Suprapubic skin (tissue), 4 donors: Measurements from ENCODE around the gene ARHGAP27. TPM values are rescaled to one million over a fixed set of nuclear protein-coding genes. Genes with fewer than 3 reads are reported as not detected.

ENCODE experiments used
- DNase-seq, 2 donors: peaks; one replicate each; pipeline ENCODE4 v3.0.0-alpha.2; 2019; ENCODE audit warnings: low spot score in 2 of 2
- H3K27ac ChIP-seq: fragments of 200-600 bp; sonication (generic); one replicate; pipeline ENCODE4 v1.5.1; 2019
- H3K27me3 ChIP-seq: fragments of 200-600 bp; sonication (generic); one replicate; pipeline ENCODE4 v1.5.1; 2019
- H3K36me3 ChIP-seq: fragments of 200-600 bp; sonication (generic); one replicate; pipeline ENCODE4 v1.5.1; 2019
- H3K4me1 ChIP-seq: fragments of 200-600 bp; sonication (generic); one replicate; pipeline ENCODE4 v1.5.1; 2019
- H3K4me3 ChIP-seq: fragments of 200-600 bp; sonication (generic); one replicate; pipeline ENCODE4 v1.5.1; 2019; ENCODE audit warnings: mild to moderate bottlenecking
- H3K9me3 ChIP-seq: fragments of 200-600 bp; sonication (generic); one replicate; pipeline ENCODE4 v1.5.1; 2019
- EP300 ChIP-seq: sonication (generic); formaldehyde crosslinking; IDR thresholded peaks from one replicate; pipeline ENCODE4 v1.6.1; 2017; ENCODE audit warnings: antibody characterized with exemption
- POLR2A ChIP-seq, 2 donors: fragments of 450-650 bp; IDR thresholded peaks; one replicate each; pipeline ENCODE4 v1.6.1; 2017; ENCODE audit warnings: antibody characterized with exemption in 2 of 2, mild to moderate bottlenecking in 2 of 2, moderate library complexity in 2 of 2
- POLR2AphosphoS5 ChIP-seq, 3 donors: sonication (generic); formaldehyde crosslinking; IDR thresholded peaks; one replicate each; pipeline ENCODE4 v1.6.1; 2017; ENCODE audit warnings: antibody characterized with exemption in 3 of 3
- WGBS: methylation state at CpG from one replicate; pipeline ENCODE4 v1.1.5; 2018; 5-methylcytosine and 5-hydroxymethylcytosine counted together
- total RNA-seq, 4 donors: library from RNA; depleted of rRNA; stranded (reverse); fragments of >200 nt; gene quantifications; one replicate each; pipeline ENCODE4 v1.1.0, GENCODE V29; 2016
- TF ChIP-seq, protein P1 (sequence below), 2 donors: fragments of 200-600 bp in 1 of 2; fragments of 450-650 bp in 1 of 2; sonication (generic) in 1 of 2; IDR thresholded peaks; one replicate each; pipeline ENCODE4 v1.5.1; 2016 to 2019; ENCODE audit warnings: antibody characterized with exemption in 2 of 2, mild to moderate bottlenecking in 1 of 2, moderate library complexity in 1 of 2

ARHGAP27 gene
- total RNA-seq, 4 donors from 2014 or later: 54.4 to 93.6 (median 71.3) TPM

GRCh38 chr17:45402916-45403315 lies 29.8 kb downstream of the ARHGAP27 start:
- Histone ChIP-seq H3K9me3 (no peaks in the 10 kb centered on the region), H3K27ac (no peak overlapping the region), H3K4me1 (peaks cover 10% of the 10 kb centered on the region), H3K27me3 (no peaks in the 10 kb centered on the region), H3K36me3 (peaks cover 77% of the 10 kb centered on the region), H3K4me3 (no peak overlapping the region)
- no peak for TF ChIP-seq EP300
- TF ChIP-seq POLR2A (IDR thresholded peaks at IDR 0.05): no peak
- TF ChIP-seq, protein P1, sequence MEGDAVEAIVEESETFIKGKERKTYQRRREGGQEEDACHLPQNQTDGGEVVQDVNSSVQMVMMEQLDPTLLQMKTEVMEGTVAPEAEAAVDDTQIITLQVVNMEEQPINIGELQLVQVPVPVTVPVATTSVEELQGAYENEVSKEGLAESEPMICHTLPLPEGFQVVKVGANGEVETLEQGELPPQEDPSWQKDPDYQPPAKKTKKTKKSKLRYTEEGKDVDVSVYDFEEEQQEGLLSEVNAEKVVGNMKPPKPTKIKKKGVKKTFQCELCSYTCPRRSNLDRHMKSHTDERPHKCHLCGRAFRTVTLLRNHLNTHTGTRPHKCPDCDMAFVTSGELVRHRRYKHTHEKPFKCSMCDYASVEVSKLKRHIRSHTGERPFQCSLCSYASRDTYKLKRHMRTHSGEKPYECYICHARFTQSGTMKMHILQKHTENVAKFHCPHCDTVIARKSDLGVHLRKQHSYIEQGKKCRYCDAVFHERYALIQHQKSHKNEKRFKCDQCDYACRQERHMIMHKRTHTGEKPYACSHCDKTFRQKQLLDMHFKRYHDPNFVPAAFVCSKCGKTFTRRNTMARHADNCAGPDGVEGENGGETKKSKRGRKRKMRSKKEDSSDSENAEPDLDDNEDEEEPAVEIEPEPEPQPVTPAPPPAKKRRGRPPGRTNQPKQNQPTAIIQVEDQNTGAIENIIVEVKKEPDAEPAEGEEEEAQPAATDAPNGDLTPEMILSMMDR (IDR thresholded peaks at IDR 0.05): no peak
- TF ChIP-seq POLR2AphosphoS5 (IDR thresholded peaks at IDR 0.05): no peak
- 83% methylated on average over 1 of the region's 1 CpG for WGBS
- DNase-seq: no peak

DNA sequence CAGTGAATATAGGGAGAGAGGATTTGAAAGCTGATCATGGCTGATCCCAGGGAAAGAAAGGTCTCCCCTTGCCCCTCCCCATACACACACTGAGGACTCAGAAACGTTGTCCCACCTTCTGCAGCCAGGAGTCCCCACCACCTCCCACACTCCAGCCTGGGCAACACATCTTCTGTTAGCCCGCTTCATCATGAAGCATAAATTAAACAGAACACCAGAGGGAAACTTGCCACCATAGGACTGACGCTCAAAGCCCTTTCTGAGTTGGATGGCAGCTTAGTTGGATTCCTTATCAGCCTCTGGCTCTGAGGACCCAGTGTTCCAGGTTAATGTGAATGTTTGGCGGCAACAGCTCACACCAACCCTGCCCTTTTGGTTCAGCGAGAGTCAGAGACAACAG lies 33.9 kb downstream of the ARHGAP27 start:
- Histone ChIP-seq H3K27me3 (no peaks in the 10 kb centered on the region), H3K4me1 (peaks cover 5% of the 10 kb centered on the region), H3K9me3 (no peaks in the 10 kb centered on the region), H3K27ac (no peak overlapping the region), H3K36me3 (peaks cover 89% of the 10 kb centered on the region), H3K4me3 (no peak overlapping the region)
- WGBS: 70% methylated on average over 5 of the region's 5 CpGs
- TF ChIP-seq POLR2AphosphoS5 (IDR thresholded peaks at IDR 0.05) (no peak), POLR2A (IDR thresholded peaks at IDR 0.05) (no peak), EP300 (no peak)
- TF ChIP-seq, protein P1 (IDR thresholded peaks at IDR 0.05): no peak
- DNase-seq: no peak

GRCh38 chr17:45397796-45398195 lies 34.9 kb downstream of the ARHGAP27 start:
- H3K4me1 ChIP-seq: peaks cover 5% of the 10 kb centered on the region
- TF ChIP-seq, protein P1 (IDR thresholded peaks at IDR 0.05): no peak
- no peak for TF ChIP-seq EP300
- no peak for TF ChIP-seq POLR2AphosphoS5 (IDR thresholded peaks at IDR 0.05)
- TF ChIP-seq POLR2A (IDR thresholded peaks at IDR 0.05): no peak
- no peaks in the 10 kb centered on the region for H3K27me3 ChIP-seq
- 41% methylated on average over 3 of the region's 5 CpGs for WGBS
- H3K4me3 ChIP-seq: no peak overlapping the region
- DNase-seq: no peak
- no peaks in the 10 kb centered on the region for H3K9me3 ChIP-seq
- no peak overlapping the region for H3K27ac ChIP-seq
- H3K36me3 ChIP-seq: peaks cover 79% of the 10 kb centered on the region

- Histone ChIP-seq H3K27me3 (no peaks in the 10 kb centered on the region), H3K36me3 (peaks cover 68% of the 10 kb centered on the region), H3K27ac (no peak overlapping the region), H3K4me3 (no peak overlapping the region), H3K4me1 (peaks cover 5% of the 10 kb centered on the region), H3K9me3 (no peaks in the 10 kb centered on the region)
- no peak for DNase-seq
- TF ChIP-seq POLR2AphosphoS5 (IDR thresholded peaks at IDR 0.05) (no peak), POLR2A (IDR thresholded peaks at IDR 0.05) (no peak), EP300 (no peak)
- TF ChIP-seq, protein P1 (IDR thresholded peaks at IDR 0.05): no peak
- 96% methylated on average over 15 of the region's 50 CpGs for WGBS
These were observed 36.0 kb downstream of the ARHGAP27 start for GRCh38 chr17:45396496-45397205.

DNA sequence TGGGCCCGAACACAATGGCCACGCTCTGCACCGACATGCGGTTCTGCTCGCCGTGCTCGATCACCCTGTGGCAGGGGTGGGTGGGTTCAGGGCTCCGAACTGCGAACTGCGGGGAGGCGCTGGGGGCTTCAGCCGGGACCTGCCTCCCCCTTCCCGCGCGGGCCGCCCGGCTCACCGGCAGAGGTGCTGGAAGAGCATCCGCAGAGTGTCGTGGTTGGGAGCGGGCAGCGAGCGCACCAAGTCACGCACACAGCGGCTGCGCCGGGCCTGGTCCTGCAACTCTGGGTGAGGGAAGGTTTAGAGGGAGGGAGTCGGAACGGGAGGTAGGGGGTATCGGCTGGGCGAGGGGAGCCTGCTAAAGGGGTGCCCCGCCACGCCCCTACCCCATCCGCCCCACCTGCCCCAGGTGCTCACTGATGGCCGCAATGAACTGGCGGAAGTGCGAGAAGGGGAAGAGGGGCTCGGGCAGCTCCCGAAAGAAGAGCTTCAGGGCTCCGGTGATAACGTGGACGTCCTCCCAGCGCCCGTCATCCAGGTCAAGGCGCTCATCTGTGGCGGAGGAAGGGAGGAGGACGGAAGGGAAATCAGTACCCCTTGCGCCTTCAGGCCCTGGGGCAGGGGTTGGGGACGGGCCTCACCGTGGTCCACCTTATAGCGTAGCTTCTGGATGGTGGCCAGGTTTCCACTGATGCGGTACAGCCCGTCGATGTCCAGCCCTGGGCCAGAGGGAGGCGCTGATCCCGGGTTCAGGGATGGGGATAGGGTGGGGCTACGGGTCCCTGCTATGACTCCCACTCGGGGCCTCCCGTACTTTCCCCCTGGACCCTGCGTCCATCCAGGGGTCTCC lies 36.9 kb downstream of the ARHGAP27 start:
- no peak for TF ChIP-seq EP300
- TF ChIP-seq POLR2AphosphoS5 (IDR thresholded peaks at IDR 0.05): no peak
- TF ChIP-seq POLR2A (IDR thresholded peaks at IDR 0.05): no peak
- 80% methylated on average over 30 of the region's 60 CpGs for WGBS

More for the DNA sequence above, 36.9 kb downstream of the ARHGAP27 start:
- H3K27ac ChIP-seq: no peak overlapping the region
- H3K9me3 ChIP-seq: no peaks in the 10 kb centered on the region
- H3K4me3 ChIP-seq: peak overlapping the region; percentile 11
- H3K4me1 ChIP-seq: peaks cover 5% of the 10 kb centered on the region
- DNase-seq: no peak
- H3K27me3 ChIP-seq: no peaks in the 10 kb centered on the region
- peaks cover 60% of the 10 kb centered on the region for H3K36me3 ChIP-seq
